GM23338 (cell line): ENCODE measurements around the gene MTA2. TPM values are rescaled to one million over a fixed set of nuclear protein-coding genes. Genes with fewer than 3 reads are reported as not detected.

Source experiments
- ATAC-seq: fragments of 200-7000 bp; cut with Tn5 transposase; 3 replicates; pipeline ENCODE4 v1.9.1; 2020
- DNase-seq: peaks from one replicate; pipeline ENCODE4 v3.0.0-alpha.2; 2015; ENCODE audit warnings: low spot score
- H2AFZ ChIP-seq: fragments of 200-600 bp; sonication (generic); 2 replicates; pipeline ENCODE4 v1.8.0; 2016; ENCODE audit warnings: antibody characterized with exemption, mild to moderate bottlenecking, moderate library complexity
- H3F3A ChIP-seq: fragments of 200-600 bp; sonication (generic); replicated peaks from 2 replicates; pipeline ENCODE4 v1.8.0; 2017; ENCODE audit warnings: antibody characterized with exemption, mixed run types, low read depth
- H3K27ac ChIP-seq: fragments of 200-600 bp; sonication (generic); 2 replicates; pipeline ENCODE4 v1.6.1; 2016; ENCODE audit warnings: low read depth
- H3K27me3 ChIP-seq: fragments of 200-600 bp; sonication (generic); 2 replicates; pipeline ENCODE4 v1.8.0; 2016; ENCODE audit warnings: mild to moderate bottlenecking, mixed run types, moderate library complexity; ENCODE audit not compliant: insufficient read depth
- H3K36me3 ChIP-seq: fragments of 200-600 bp; sonication (generic); 2 replicates; pipeline ENCODE4 v1.8.0; 2016; ENCODE audit warnings: mild to moderate bottlenecking; ENCODE audit not compliant: insufficient read depth
- H3K4me1 ChIP-seq: fragments of 200-600 bp; sonication (generic); 2 replicates; pipeline ENCODE4 v1.8.0; 2016; ENCODE audit warnings: mild to moderate bottlenecking, moderate library complexity; ENCODE audit not compliant: insufficient read depth
- H3K4me2 ChIP-seq: fragments of 200-600 bp; sonication (generic); 2 replicates; pipeline ENCODE4 v1.7.1; 2017; ENCODE audit warnings: mixed run types
- H3K4me3 ChIP-seq: fragments of 200-600 bp; sonication (generic); 2 replicates; pipeline ENCODE4 v1.6.1; 2016; ENCODE audit warnings: mixed run types
- H3K79me2 ChIP-seq: fragments of 200-600 bp; sonication (generic); replicated peaks from 2 replicates; pipeline ENCODE4 v1.8.0; 2017; ENCODE audit warnings: mild to moderate bottlenecking; ENCODE audit not compliant: insufficient read depth
- H3K9me2 ChIP-seq: fragments of 200-600 bp; sonication (generic); 2 replicates; pipeline ENCODE4 v1.8.0; 2017; ENCODE audit not compliant: insufficient read depth
- H4K20me1 ChIP-seq: fragments of 200-600 bp; sonication (generic); replicated peaks from 2 replicates; pipeline ENCODE4 v1.8.0; 2017; ENCODE audit warnings: mild to moderate bottlenecking; ENCODE audit not compliant: insufficient read depth
- H3K27ac Mint-ChIP-seq: 2 replicates; pipeline ENCODE4 v1.8.0; 2020; ENCODE audit warnings: inconsistent platforms, mild to moderate bottlenecking, moderate library complexity, mixed read lengths
- H3K27me3 Mint-ChIP-seq: 3 replicates; pipeline ENCODE4 v1.8.0; 2022; ENCODE audit warnings: low read depth, mild to moderate bottlenecking, moderate library complexity, mixed read lengths, inconsistent platforms; ENCODE audit not compliant: insufficient read depth, poor library complexity
- H3K36me3 Mint-ChIP-seq: 3 replicates; pipeline ENCODE4 v1.8.0; 2021; ENCODE audit warnings: low read depth, mild to moderate bottlenecking, inconsistent platforms, moderate library complexity, mixed read lengths
- H3K4me1 Mint-ChIP-seq: 3 replicates; pipeline ENCODE4 v1.8.0; 2020; ENCODE audit warnings: mild to moderate bottlenecking, inconsistent platforms, mixed read lengths
- H3K4me3 Mint-ChIP-seq: 3 replicates; pipeline ENCODE4 v1.8.0; 2021; ENCODE audit warnings: moderate library complexity, mild to moderate bottlenecking, inconsistent platforms, mixed read lengths
- H3K9me3 Mint-ChIP-seq: 3 replicates; pipeline ENCODE4 v1.8.0; 2020; ENCODE audit warnings: moderate library complexity, mild to moderate bottlenecking, inconsistent platforms, mixed read lengths
- CREB1 ChIP-seq: fragments of 250-450 bp; sonication (Bioruptor Pico); IDR thresholded peaks from 2 replicates; pipeline ENCODE4 v1.5.0; 2020; ENCODE audit warnings: low read depth, mild to moderate bottlenecking, moderate library complexity
- NANOG ChIP-seq: IDR thresholded peaks from 2 replicates; pipeline ENCODE4 v1.6.1; 2016; ENCODE audit warnings: antibody characterized with exemption, borderline replicate concordance
- POLR2AphosphoS5 ChIP-seq: IDR thresholded peaks from 2 replicates; pipeline ENCODE4 v1.6.1; 2016; ENCODE audit warnings: antibody characterized with exemption, low read depth
- STAT1 ChIP-seq: IDR thresholded peaks from one replicate; pipeline ENCODE4 v1.6.1; 2016; ENCODE audit warnings: antibody characterized with exemption; ENCODE audit not compliant: unreplicated experiment
- ZNF114 ChIP-seq: fragments of 250-450 bp; sonication (Bioruptor Pico); IDR thresholded peaks from 2 replicates; pipeline ENCODE4 v1.5.0; 2020; ENCODE audit warnings: mild to moderate bottlenecking, moderate library complexity
- ZNF331 ChIP-seq: fragments of 250-450 bp; sonication (Bioruptor Pico); IDR thresholded peaks from 2 replicates; pipeline ENCODE4 v1.5.0; 2020; ENCODE audit warnings: low read depth, mild to moderate bottlenecking, moderate library complexity
- polyA plus RNA-seq: library from polyadenylated mRNA; unstranded; fragments of >200 nt; fragmentation: Nextera tagmentation; extraction: Ambion mirVana; gene quantifications from 2 replicates; pipeline ENCODE4 v1.2.1, GENCODE V29; 2016
- total RNA-seq: library from RNA; depleted of rRNA; stranded (reverse); fragments of >200 nt; shearing (Covaris generic); gene quantifications from 2 replicates; pipeline ENCODE4 v1.2.3, GENCODE V29; 2014
- TF ChIP-seq, protein P1 (sequence below): IDR thresholded peaks from 2 replicates; pipeline ENCODE4 v1.6.1; 2016; ENCODE audit warnings: antibody characterized with exemption
- TF ChIP-seq, protein P2 (sequence below), 2 experiments: fragments of 200-600 bp in 1 of 2; sonication (generic) in 1 of 2; conservative IDR thresholded peaks; 2 replicates each; pipeline versions ENCODE4 v1.5.1 to v1.6.1; 2016 to 2017; ENCODE audit warnings: antibody characterized with exemption in 2 of 2, low read depth in 2 of 2, mild to moderate bottlenecking in 2 of 2, moderate library complexity in 1 of 2
- TF ChIP-seq, protein P3 (sequence below): IDR thresholded peaks from one replicate; pipeline ENCODE4 v1.6.1; 2018; ENCODE audit warnings: antibody characterized with exemption; ENCODE audit not compliant: unreplicated experiment

MTA2 gene
- total and polyA plus RNA-seq, 2 experiments from 2014 or later = 22.9 to 102 TPM

DNA sequence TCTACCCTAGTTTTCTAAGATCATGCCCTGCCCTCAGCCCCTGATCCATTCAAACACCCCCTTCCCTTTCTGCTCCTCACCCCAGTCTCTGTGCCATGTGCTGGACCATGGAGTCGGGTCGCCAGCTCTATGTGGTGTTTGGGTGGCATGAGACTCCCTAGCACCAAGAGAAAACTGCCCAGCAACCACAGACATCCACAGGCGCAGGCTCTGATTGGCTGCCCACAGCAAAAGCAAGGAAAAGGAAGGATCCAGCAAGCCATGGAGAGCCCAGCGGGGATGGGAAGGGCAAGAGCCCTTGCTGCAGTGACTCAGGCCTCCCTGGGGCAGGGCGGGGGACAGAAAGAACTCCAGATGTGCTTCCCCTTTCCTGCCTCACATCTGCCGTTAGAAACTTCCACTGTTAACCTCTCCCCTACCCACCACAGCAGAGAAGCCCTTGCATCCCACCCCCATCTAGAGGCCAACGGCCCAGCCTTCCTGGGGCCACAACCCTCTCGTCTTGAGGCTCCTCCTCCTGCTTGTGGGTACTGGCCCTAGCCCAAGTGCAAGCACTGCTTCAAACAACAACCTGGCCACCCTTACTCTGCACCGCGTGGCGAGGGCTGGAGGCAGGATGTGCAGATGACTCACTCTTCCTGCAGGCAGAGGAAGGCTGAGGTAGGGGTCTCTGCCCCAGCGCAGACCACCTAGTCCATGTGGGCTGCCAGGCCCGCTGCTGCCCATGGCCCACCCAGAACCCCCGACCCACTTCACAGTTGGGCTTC is 45.4 kb downstream of the MTA2 start:
- Mint-ChIP-seq H3K36me3 (peaks cover 58% of the 10 kb centered on the region), H3K9me3 (no peaks in the 10 kb centered on the region; the same call in 1 of the 3 replicates), H3K4me1 (peaks cover 73% of the 10 kb centered on the region), H3K4me3 (peak overlapping the region; percentile 14), H3K27ac (peak overlapping the region; percentile 96), H3K27me3 (peaks cover 39% of the 10 kb centered on the region)
- peak; percentile 76 for TF ChIP-seq CREB1 (CRISPR knock-in tag)
- peak; percentile 45 for TF ChIP-seq POLR2AphosphoS5
- TF ChIP-seq ZNF114 (CRISPR knock-in tag) = no peak
- Histone ChIP-seq H3K4me1 (peaks cover 66% of the 10 kb centered on the region), H3K4me3 (no peak overlapping the region), H3K27ac (peak overlapping the region; percentile 88), H3K27me3 (peaks cover 2% of the 10 kb centered on the region; the same call in 1 of the 2 replicates), H3F3A (peaks cover 64% of the 10 kb centered on the region), H2AFZ (no peak overlapping the region), H3K79me2 (peaks cover 25% of the 10 kb centered on the region), H4K20me1 (peaks cover 39% of the 10 kb centered on the region), H3K9me2 (no peaks in the 10 kb centered on the region), H3K36me3 (peaks cover 29% of the 10 kb centered on the region), H3K4me2 (peak overlapping the region; percentile 50; the same call in 1 of the 2 replicates)
- DNase-seq (peak; percentile 91), ATAC-seq (peak; percentile 38)

DNA sequence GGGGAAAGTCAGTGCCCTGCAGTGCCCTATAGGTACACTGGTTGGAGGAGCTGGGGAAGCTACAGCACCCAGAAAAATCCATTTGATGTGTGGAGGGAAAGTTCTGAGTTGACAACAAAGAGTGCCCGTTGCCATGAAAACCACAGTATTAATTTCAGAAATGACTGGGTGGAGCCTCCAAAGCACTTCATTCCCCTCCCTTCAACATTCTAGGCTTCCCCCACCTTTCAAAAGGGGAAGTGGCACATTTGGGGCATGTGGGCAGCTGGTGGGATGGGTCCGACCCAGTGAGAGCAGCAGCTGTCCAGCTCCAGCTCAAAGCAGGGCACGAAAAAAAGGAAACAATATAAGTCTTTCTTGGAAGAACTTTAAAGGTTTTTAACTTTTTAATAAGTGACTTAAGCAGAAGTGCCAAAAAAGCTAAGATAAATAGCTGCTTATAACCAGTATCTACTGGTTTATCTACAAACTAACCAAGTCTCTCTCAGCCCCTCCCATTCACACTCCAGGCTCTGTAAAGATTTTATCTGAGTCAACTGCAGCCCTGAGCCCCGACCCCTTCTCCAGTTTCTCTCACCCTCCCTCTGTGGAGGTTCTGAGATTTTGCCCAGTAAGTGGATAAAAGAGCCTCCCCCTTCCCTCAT is 46.1 kb downstream of the MTA2 start:
- H3K36me3 Mint-ChIP-seq = peaks cover 51% of the 10 kb centered on the region
- ATAC-seq (no peak), DNase-seq (peak; percentile 32)
- H3K4me3 Mint-ChIP-seq = peak overlapping the region; percentile 14; the same call in 1 of the 3 replicates
- TF ChIP-seq, protein P1, sequence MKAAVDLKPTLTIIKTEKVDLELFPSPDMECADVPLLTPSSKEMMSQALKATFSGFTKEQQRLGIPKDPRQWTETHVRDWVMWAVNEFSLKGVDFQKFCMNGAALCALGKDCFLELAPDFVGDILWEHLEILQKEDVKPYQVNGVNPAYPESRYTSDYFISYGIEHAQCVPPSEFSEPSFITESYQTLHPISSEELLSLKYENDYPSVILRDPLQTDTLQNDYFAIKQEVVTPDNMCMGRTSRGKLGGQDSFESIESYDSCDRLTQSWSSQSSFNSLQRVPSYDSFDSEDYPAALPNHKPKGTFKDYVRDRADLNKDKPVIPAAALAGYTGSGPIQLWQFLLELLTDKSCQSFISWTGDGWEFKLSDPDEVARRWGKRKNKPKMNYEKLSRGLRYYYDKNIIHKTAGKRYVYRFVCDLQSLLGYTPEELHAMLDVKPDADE = no peak
- H3K4me3 ChIP-seq = no peak overlapping the region
- H3K4me1 Mint-ChIP-seq = peaks cover 70% of the 10 kb centered on the region
- peaks cover 9% of the 10 kb centered on the region for H3K27me3 ChIP-seq
- peaks cover 60% of the 10 kb centered on the region for H3K4me1 ChIP-seq
- H3K4me2 ChIP-seq = no peak overlapping the region
- no peaks in the 10 kb centered on the region; the same call in 1 of the 3 replicates for H3K9me3 Mint-ChIP-seq
- H2AFZ ChIP-seq = no peak overlapping the region
- peaks cover 29% of the 10 kb centered on the region for H3K36me3 ChIP-seq
- H3F3A ChIP-seq = peaks cover 60% of the 10 kb centered on the region
- peak overlapping the region; percentile 96 for H3K27ac Mint-ChIP-seq
- peaks cover 39% of the 10 kb centered on the region for H3K27me3 Mint-ChIP-seq
- H4K20me1 ChIP-seq = peaks cover 33% of the 10 kb centered on the region
- no peaks in the 10 kb centered on the region for H3K9me2 ChIP-seq
- H3K79me2 ChIP-seq = peaks cover 18% of the 10 kb centered on the region
- H3K27ac ChIP-seq = peak overlapping the region; percentile 88

DNA sequence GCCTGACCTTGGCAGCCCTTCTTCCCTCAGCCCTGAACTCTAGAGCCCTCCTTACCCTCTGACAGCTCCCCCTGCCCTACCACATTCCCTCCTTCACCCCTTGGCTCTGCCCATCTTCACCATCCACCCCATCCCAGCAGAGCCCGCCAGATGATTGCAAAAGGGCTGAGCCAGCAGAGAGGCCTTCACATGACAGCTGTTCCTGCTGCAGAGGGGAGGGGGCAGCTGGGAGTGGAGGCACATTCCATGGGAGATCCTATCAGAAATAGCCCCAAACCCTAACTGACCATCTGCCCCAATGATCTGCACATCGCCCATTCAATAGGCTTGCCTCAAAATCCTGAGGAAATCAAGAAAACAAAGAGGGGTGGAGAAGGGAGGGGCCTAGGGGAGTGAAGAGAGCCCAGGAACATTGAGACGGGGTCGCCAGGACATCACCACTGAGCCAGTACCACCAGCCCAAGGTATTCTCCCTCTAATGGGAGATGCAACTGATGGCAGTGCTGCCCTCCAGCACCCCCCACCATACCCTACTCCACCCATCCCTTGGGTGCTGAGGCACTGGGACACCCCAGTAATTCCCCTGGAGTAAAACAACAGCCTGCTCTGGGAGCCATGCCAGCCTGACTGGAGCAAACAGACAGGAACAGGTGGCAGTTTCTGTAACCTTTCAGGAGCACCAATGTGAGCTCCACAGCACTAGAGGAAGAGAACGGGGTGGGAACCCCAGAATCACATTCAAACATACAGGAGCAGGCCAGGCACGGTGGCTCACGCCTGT is 47.1 kb downstream of the MTA2 start:
- H3K36me3 ChIP-seq = peaks cover 22% of the 10 kb centered on the region
- H3K27ac ChIP-seq = peak overlapping the region; percentile 41; the same call in 1 of the 2 replicates
- ATAC-seq (no peak), DNase-seq (peak; percentile 45)
- H3K4me1 ChIP-seq = peaks cover 51% of the 10 kb centered on the region
- Mint-ChIP-seq H3K4me3 (no peak overlapping the region), H3K9me3 (no peaks in the 10 kb centered on the region; the same call in 1 of the 3 replicates), H3K4me1 (peaks cover 60% of the 10 kb centered on the region), H3K27me3 (peaks cover 33% of the 10 kb centered on the region), H3K27ac (no peak overlapping the region), H3K36me3 (peaks cover 41% of the 10 kb centered on the region)
- H3F3A ChIP-seq = peaks cover 55% of the 10 kb centered on the region
- H2AFZ ChIP-seq = no peak overlapping the region
- peaks cover 25% of the 10 kb centered on the region for H4K20me1 ChIP-seq
- H3K4me3 ChIP-seq = no peak overlapping the region; the same call in 1 of the 2 replicates
- peaks cover 10% of the 10 kb centered on the region; the same call in 1 of the 2 replicates for H3K79me2 ChIP-seq
- H3K4me2 ChIP-seq = peak overlapping the region; percentile 78; the same call in 1 of the 2 replicates
- H3K9me2 ChIP-seq = no peaks in the 10 kb centered on the region
- H3K27me3 ChIP-seq = peaks cover 19% of the 10 kb centered on the region
- TF ChIP-seq ZNF114 (CRISPR knock-in tag) (no peak), ZNF331 (CRISPR knock-in tag) (no peak), POLR2AphosphoS5 (no peak), NANOG (no peak), STAT1 (no peak), CREB1 (CRISPR knock-in tag) (no peak)
- TF ChIP-seq, protein P2, sequence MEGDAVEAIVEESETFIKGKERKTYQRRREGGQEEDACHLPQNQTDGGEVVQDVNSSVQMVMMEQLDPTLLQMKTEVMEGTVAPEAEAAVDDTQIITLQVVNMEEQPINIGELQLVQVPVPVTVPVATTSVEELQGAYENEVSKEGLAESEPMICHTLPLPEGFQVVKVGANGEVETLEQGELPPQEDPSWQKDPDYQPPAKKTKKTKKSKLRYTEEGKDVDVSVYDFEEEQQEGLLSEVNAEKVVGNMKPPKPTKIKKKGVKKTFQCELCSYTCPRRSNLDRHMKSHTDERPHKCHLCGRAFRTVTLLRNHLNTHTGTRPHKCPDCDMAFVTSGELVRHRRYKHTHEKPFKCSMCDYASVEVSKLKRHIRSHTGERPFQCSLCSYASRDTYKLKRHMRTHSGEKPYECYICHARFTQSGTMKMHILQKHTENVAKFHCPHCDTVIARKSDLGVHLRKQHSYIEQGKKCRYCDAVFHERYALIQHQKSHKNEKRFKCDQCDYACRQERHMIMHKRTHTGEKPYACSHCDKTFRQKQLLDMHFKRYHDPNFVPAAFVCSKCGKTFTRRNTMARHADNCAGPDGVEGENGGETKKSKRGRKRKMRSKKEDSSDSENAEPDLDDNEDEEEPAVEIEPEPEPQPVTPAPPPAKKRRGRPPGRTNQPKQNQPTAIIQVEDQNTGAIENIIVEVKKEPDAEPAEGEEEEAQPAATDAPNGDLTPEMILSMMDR (conservative IDR thresholded peaks at IDR 0.05; ENCODE audit: low read depth in 2 of 2) = no peak
- TF ChIP-seq, protein P3, sequence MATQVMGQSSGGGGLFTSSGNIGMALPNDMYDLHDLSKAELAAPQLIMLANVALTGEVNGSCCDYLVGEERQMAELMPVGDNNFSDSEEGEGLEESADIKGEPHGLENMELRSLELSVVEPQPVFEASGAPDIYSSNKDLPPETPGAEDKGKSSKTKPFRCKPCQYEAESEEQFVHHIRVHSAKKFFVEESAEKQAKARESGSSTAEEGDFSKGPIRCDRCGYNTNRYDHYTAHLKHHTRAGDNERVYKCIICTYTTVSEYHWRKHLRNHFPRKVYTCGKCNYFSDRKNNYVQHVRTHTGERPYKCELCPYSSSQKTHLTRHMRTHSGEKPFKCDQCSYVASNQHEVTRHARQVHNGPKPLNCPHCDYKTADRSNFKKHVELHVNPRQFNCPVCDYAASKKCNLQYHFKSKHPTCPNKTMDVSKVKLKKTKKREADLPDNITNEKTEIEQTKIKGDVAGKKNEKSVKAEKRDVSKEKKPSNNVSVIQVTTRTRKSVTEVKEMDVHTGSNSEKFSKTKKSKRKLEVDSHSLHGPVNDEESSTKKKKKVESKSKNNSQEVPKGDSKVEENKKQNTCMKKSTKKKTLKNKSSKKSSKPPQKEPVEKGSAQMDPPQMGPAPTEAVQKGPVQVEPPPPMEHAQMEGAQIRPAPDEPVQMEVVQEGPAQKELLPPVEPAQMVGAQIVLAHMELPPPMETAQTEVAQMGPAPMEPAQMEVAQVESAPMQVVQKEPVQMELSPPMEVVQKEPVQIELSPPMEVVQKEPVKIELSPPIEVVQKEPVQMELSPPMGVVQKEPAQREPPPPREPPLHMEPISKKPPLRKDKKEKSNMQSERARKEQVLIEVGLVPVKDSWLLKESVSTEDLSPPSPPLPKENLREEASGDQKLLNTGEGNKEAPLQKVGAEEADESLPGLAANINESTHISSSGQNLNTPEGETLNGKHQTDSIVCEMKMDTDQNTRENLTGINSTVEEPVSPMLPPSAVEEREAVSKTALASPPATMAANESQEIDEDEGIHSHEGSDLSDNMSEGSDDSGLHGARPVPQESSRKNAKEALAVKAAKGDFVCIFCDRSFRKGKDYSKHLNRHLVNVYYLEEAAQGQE = no peak
